Brain microvascular endothelial cell (primary cell): ENCODE results near the gene AFG1L.

Source experiments
- DNase-seq: peaks from one replicate; pipeline ENCODE4 v3.0.0-alpha.2; 2020
- H3K27ac ChIP-seq: fragments of 250-450 bp; sonication (Bioruptor Pico); 2 replicates; pipeline ENCODE4 v1.5.1; 2020; ENCODE audit warnings: mild to moderate bottlenecking, moderate library complexity
- H3K27me3 ChIP-seq: fragments of 250-450 bp; sonication (Bioruptor Pico); replicated peaks from 2 replicates; pipeline ENCODE4 v1.5.1; 2020; ENCODE audit warnings: mild to moderate bottlenecking
- H3K36me3 ChIP-seq: fragments of 250-450 bp; sonication (Bioruptor Pico); replicated peaks from 2 replicates; pipeline ENCODE4 v1.5.1; 2020; ENCODE audit warnings: mild to moderate bottlenecking
- H3K4me3 ChIP-seq: 2 replicates; pipeline ENCODE4 v1.5.1; 2011; ENCODE audit warnings: low read depth, mild to moderate bottlenecking, control low read depth, low read length, moderate library complexity
- in situ Hi-C: cut with HindIII; loops from 2 replicates; pipeline ENCODE4 v1.10.0; 2017; ENCODE audit warnings: low sequenced_read_pairs, low pct_ligation_motif_present
- TF ChIP-seq, protein P1 (sequence below): IDR thresholded peaks from 2 replicates; pipeline ENCODE4 v1.5.1; 2011; ENCODE audit warnings: low read depth, mild to moderate bottlenecking, moderate library complexity, low read length, control low read depth, inconsistent platforms; ENCODE audit errors: missing control alignments

Gene AFG1L

DNA sequence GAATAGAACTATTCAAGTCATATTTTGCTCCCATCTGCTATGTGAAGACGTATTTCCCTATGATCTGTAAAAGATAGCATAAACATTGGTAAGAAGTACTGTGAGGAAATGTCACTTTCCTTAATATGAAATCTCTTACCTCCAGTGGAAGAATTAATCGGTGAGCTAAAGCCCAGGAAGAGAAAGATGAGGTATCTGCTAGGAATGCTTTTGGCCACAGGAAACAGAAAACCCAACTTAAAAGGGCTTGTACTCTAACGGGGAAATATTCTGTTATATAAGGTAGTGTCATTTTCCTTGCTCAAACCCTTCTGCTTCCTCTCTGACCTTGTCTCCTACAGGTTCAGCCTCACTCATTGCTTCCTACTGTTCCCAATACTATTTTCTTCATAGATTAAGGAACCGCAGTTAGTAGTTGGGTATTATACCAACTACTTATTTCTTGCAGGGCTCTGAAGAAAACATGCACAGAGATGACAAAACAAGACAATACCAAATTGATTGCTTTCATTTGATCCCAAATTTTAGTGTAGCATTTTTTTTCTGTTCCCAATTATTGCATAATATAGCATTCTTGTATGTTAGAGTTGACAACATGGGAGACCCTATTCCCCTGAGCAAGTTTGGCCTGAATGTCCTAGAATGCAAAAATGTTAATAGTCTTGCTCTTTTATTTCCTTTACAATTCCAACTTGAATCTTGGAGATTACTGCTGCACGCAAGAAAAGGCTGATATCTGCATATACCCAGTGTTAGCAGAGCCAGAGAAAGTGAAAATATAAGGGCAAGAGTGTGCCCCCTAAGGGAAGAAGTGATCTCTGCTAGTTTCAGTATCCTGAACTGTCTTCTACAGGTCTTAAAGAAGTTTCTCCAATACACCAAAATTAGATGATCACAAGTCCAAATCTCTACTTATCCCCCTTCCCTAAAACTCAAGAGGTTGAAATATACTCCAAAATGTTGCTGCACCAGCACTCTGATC is 65.3 kb downstream of the AFG1L start:
- in situ Hi-C loops = no loop called here
- TF ChIP-seq, protein P1, sequence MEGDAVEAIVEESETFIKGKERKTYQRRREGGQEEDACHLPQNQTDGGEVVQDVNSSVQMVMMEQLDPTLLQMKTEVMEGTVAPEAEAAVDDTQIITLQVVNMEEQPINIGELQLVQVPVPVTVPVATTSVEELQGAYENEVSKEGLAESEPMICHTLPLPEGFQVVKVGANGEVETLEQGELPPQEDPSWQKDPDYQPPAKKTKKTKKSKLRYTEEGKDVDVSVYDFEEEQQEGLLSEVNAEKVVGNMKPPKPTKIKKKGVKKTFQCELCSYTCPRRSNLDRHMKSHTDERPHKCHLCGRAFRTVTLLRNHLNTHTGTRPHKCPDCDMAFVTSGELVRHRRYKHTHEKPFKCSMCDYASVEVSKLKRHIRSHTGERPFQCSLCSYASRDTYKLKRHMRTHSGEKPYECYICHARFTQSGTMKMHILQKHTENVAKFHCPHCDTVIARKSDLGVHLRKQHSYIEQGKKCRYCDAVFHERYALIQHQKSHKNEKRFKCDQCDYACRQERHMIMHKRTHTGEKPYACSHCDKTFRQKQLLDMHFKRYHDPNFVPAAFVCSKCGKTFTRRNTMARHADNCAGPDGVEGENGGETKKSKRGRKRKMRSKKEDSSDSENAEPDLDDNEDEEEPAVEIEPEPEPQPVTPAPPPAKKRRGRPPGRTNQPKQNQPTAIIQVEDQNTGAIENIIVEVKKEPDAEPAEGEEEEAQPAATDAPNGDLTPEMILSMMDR = no peak
- DNase-seq = no peak
- Histone ChIP-seq H3K27ac (no peak overlapping the region), H3K4me3 (no peak overlapping the region), H3K27me3 (no peaks in the 10 kb centered on the region), H3K36me3 (no peaks in the 10 kb centered on the region)

DNA sequence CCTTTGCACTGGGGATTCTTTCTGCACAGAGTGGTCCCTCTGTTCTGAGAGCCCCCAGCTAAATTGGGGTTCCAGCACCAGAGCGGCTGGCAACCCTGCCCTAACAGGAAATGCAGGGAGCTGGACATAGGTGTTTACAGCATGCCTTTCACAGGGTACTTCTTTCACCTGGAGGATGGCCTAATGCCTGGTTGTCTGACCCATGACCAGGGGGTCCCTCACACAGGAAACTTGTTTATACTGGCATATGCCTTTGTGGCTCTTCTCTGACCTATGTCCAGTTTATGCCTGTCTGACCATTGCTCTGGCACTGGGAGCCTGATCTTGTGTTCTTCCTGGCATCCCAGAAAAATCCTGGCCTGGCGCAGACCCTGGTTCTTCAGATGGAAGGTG is 66.1 kb downstream of the AFG1L start:
- TF ChIP-seq, protein P1 = no peak
- no peak for DNase-seq
- Histone ChIP-seq H3K27me3 (no peaks in the 10 kb centered on the region), H3K36me3 (no peaks in the 10 kb centered on the region), H3K4me3 (no peak overlapping the region), H3K27ac (no peak overlapping the region)
- in situ Hi-C loops = no loop called here

DNA sequence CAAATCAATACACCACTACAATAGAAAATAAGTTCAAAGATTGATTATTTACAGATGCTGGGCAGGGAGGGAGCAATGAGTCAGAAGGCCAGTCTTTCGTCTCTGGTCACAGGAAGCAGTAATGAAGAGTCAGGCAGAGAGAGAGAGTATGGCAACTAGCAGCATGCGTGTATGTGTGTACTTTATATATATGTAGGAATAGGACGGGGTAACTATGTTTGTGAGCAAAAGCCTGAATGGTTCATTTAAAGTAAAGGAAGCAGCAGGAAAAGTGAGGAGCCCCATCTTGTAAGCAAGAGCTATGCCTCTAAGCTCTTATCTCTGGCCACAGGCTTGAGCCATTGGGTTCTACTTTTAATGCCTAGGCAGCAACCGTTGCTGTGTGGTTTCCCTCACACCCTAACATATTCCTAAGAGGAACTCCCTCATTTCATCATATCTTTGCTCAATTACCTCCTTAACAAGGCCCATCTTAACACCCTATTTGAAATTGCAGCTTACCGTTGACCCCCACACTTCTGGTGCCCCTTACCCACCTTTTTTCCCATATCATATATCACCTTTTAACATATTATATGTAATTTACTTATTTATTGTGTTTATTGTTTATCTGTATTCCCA is 66.6 kb downstream of the AFG1L start:
- TF ChIP-seq, protein P1 = no peak
- in situ Hi-C loops = no loop called here
- no peak overlapping the region for H3K27ac ChIP-seq
- no peaks in the 10 kb centered on the region for H3K27me3 ChIP-seq
- H3K4me3 ChIP-seq = no peak overlapping the region
- no peaks in the 10 kb centered on the region for H3K36me3 ChIP-seq
- no peak for DNase-seq

DNA sequence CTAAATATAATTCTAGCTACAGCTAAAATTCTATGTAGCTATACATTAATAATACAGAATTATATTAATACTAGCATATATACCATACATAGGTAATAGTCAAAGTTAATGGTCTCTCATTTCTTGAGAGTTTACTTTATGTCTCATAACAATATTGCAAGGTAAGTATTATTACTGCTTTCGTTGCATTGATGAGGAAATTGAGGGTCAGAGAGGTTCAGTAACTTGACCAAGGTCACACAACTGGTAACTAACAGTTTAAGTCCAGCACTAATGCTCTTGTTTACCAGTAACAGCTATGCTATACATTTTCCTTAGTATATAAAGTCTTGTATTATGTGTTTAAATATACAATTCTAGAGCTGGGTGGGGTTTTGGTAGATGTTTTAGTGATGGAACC is 67.6 kb downstream of the AFG1L start:
- DNase-seq = no peak
- Histone ChIP-seq H3K36me3 (no peaks in the 10 kb centered on the region), H3K4me3 (no peak overlapping the region), H3K27ac (no peak overlapping the region), H3K27me3 (no peaks in the 10 kb centered on the region)
- in situ Hi-C loops = no loop called here
- TF ChIP-seq, protein P1 = no peak

DNA sequence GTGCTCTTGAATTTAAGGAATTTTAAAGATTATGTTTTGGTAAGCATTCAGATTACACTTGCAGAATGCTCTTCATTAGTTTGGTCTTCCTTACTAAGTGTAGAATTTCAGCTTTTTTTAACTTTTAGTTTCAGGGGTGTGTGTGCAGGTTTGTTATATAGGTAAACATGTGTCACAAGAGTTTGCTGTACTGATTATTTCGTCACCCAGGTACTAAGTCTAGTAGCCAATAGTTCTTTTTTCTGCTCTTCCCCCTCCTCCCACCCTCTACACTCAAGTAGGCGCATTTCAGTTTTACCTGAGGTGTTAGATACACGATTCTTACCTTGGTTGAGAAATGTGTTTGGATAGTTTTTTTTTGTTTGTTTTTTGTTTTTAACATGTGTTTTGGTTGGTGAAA is 68.3 kb downstream of the AFG1L start:
- no peak for DNase-seq
- no peak overlapping the region for H3K27ac ChIP-seq
- TF ChIP-seq, protein P1 = no peak
- no peaks in the 10 kb centered on the region for H3K27me3 ChIP-seq
- H3K4me3 ChIP-seq = no peak overlapping the region
- in situ Hi-C loops = no loop called here
- H3K36me3 ChIP-seq = no peaks in the 10 kb centered on the region
